T follicular helper cell (primary cell): ENCODE results near the gene OAT.

Experiments
- DNase-seq: peaks from one replicate; pipeline ENCODE4 v3.0.0-alpha.2; 2020; ENCODE audit warnings: low read depth

Gene OAT

DNA sequence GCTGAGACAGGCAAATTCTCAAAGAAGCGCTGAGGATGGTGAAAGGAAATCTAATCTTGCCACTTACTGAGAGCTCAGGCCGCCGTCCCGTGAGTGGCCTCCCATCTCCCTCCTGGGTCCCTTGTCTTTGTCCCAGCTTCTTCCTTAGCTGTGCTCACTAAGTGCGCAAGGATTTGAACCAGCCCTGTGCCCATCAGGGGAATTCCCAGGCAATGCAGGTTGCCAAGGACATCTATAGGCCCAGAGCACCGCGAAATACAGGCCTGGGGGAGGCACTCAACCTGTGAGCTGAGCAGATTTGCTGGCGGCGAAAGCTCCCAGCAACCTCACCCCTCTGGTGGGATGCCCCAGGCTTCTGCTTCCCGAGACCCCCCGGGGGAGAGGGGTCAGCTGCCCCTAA, 64.8 kb downstream of the OAT start:
- DNase-seq: no peak

DNA sequence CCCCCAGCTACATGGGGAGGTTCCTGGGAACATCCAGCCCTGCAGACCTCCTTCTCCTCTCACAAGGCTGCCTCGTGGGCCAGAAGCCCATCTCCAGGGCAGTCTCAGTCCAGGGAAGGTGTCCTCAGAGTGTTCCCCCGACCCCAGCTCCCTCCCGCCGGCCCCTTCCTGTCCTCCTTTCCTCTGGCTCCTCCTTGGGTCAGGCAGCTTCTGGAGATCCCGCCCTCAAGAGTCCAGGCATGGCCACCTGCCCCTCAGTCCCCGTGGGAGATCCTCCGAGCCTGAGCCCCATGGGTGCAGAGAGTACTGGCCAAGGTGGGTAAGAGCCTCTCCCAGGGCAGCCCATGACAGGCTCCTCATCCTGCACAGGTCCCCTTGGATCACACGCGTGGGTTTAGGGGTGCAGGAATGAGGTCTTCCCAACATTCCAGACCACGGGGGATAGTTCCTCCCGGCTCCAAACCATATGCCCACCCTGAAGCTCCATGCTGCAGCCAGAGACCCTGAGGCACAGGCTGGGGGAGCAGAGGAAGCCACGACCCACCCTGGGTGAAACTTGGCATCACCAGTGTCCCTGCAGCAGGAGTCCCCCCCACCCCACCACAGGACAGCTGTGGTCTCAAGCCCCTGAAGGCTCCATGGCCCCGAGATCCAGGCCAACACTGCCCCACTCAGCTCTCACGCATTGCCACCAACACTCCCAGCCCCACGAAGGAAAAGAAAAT, 65.5 kb downstream of the OAT start:
- DNase-seq: no peak

DNA sequence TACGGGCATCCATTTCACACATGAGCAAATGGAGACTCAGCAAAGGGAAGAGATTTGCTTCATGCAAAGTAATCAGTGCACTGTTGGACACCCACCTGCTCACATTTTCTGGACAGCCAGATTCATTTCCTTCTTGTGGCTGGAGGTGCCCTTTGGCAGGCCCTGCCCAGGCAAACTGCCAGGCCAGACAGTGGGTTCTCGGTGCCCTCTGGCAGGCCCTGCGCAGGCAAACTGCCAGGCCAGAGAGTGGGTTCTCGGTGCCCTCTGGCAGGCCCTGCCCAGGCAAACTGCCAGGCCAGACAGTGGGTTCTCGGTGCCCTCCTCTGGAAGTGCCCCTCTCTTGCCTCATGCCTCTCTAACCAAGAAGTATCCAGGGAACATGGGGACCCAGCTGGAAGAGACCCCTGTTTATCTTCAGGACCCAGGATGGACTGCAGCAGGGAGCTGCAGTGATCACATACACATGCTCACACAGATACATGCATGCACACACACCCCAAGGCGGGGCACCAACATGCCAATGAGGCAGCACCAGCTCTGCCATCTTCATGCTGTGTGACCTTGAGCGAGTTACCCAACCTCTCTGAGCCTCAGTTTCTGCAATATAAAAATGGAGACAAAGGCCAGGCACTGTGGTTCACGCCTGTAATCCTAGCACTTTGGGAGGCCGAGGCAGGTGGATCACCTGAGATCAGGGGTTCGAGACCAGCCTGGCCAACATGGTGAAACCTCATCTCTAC, 67.1 kb downstream of the OAT start:
- DNase-seq: no peak

DNA sequence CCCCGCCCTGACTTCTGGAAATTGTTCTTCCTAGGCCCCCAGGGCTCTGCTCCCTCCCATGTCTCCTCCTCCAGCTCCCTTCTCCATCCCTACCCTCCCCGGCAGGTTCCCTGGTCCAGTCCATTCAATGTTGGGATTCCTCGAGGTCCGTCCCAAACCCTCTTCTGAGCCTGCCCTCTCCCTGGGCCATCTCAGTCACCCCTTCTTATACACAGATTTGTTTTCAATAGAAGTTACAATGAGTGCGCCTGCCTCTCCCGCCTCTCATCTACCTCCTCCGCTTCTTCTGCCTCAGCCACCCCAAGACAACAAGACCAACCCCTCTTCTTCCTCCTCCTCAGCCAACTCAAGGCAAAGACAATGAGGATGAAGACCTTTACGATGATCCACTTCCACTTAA, 67.9 kb downstream of the OAT start:
- no peak for DNase-seq

DNA sequence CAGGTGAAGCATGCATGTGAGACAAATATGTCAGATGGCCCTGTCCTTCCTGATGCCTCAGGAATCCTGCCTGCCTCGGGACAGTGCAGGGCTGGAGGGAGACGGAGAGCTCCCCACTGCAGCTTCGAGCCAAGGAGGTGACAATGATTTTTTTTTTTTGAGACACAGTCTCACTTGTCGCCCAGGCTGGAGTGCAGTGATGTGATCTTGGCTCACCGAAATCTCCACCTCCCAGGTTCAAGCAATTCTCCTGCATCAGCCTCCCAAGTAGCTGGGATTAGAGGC, 68.8 kb downstream of the OAT start:
- no peak for DNase-seq

DNA sequence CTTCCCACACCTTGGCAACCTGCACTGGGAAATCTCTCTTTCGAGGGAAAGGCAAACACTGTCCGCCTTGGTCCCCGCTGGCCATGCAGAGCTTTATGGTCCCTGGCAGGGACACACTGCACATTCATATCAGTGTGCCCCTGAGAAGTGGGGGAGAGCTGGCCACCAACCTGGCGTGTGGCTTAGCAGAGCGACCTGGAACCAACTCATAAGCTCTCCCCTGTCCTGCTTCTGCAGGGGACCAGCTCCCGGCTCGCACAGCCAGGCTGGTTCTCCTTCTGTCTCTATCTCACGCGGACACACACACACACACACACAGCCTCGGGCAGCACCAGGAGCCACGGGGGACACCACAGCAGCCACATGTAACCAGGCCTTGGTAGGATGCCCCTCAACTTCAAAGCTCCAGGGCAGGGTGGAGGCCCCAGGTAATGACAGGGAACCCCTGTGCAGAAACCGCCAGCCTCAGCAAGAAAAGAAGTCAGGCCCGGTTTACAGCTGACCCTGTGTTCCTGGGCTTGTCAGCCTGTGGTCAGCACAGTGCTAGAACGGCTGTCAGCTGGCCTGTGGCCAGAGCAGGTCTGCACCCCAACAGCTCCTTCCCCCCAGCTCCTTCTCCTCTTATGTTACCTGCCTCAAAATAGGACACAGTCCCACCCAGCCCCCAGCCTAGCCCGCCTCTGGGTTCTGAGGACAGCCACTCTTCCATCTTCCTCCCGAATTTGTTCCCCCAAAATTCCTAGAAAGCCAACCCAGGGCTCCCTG, 69.3 kb downstream of the OAT start:
- no peak for DNase-seq

DNA sequence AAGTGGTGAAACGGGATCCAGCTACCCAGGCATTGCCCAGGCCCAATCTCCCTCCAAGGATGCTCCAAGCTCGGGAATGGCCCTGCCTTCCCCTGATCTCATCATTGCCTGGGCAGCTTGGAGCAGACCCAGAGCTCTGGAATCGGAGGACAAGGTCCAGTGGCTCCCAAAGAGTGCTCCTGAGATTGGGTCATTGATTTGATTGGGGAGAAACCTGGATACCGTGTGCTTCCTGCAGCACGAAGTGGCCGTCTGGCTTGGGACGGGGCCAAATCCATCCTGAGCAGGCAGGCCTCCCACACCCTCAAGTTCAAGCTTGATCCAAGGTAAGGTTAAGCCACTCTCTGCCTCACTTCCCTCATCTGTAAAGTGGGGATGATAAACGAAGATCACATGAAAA, 69.9 kb downstream of the OAT start:
- DNase-seq: no peak

DNA sequence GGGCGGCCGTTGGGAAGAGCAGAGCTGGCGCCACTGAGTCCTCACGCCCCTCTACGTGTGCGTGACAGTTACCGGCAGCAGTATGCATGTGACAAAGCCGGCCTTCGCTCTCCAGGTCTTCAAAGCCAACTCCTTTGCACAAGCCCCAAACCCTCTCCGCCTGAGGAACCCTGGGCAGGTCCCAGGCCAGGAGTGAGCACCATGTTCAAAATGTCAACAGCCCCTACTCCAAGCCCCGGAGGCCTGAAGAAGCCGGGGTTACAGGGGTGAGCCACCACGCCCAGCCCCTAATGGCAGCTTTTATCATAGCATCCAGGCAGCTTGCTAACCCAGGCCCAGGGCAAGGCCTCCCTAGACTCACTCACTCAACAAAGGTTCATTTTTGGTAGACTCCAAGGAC, 70.8 kb downstream of the OAT start:
- DNase-seq: no peak
